Measurements from ENCODE around the gene GRIK3.

DNA sequence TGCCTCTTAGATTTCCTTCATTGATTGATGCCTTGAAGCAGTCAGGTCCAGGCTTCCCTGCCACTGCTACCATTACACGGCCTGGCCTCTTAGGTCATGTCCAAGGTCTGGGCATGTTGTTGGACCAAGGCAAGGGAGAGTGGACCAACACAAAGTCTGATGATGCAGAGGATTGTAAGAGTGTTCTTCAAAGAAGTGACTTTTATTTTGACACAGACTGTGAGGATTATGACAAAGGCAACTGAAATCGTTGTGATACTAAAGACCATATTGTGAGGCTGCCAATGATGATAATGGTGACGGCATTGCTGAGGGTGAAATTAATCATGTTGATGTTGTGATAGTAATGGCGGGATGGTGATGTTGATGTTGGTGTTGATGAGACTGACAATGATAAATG, 149.5 kb downstream of the GRIK3 start:
- TF ChIP-seq TARDBP (IDR thresholded peaks at IDR 0.05) (no peak), SP1 (IDR thresholded peaks at IDR 0.05) (no peak), FOXK2 (IDR thresholded peaks at IDR 0.05) (no peak), ZNF384 (IDR thresholded peaks at IDR 0.05) (no peak), BHLHE40 (IDR thresholded peaks at IDR 0.05; ENCODE audit: borderline replicate concordance) (no peak), SUZ12 (IDR thresholded peaks at IDR 0.05) (no peak), ARNT (IDR thresholded peaks at IDR 0.05) (no peak), NFRKB (IDR thresholded peaks at IDR 0.05) (no peak), L3MBTL2 (conservative IDR thresholded peaks at IDR 0.05) (no peak), FOXA1 (IDR thresholded peaks at IDR 0.05) (no peak), FOXM1 (IDR thresholded peaks at IDR 0.05; ENCODE audit: borderline replicate concordance) (no peak)

Data from HEK293T (cell line).